GOT3 (cell line): Measurements from ENCODE around the gene KLC4.
"Not testable (repeated sequence)": the region's sequence is repeated elsewhere in the genome, so short reads cannot be mapped to it uniquely, and the experiment has no call there.

Experiments used
- DNase-seq: peaks from one replicate; lab custom pipeline; 2025; ENCODE audit warnings: mixed read lengths; lab: John Stamatoyannopoulos, UW

Gene KLC4

GRCh38 chr6:43070028-43070632, 10.7 kb downstream of the KLC4 start:
- DNase-seq, result no peak

- no peak for DNase-seq
These were observed 15.6 kb downstream of the KLC4 start for GRCh38 chr6:43074847-43075669.

DNA sequence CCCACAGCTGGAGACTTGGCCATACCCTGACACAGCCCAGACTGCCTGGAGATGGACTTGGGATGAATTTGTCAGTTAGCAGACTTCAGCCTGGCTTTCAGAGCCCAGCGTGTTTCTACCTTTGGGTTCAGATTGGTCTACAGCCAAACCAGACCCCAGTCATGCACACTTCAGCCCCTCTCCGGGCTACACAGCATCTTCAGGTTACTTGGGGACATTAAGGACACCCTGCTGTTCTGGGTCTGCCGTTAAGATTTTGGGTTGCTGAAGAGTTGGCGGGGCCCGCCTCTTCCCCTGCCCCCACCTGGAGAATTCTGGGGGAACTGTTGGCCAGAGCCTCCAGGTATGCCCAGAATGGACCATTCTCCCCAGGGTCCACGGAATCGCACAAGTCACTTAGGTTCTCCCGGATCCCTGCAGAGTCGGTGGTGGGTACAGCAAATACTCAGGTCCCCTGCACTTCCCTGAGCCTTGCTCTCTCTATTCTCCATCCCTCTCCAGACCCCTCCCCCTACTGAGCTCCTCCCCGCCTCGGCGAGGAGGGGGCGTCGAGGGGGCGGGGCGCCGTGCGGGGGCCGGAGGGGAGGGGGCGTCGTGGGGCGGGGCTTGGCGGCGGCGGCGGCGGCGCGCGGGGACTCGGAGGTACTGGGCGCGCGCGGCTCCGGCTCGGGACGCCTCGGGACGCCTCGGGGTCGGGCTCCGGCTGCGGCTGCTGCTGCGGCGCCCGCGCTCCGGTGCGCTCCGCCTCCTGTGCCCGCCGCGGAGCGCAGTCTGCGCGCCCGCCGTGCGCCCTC, 16.4 kb downstream of the KLC4 start, which contains the start of gene PTK7:
PTK7 (plus strand) TSS at position 645 of the 794 bp plus-strand sequence. CDS start 175 bp downstream, outside the sequence.
- DNase-seq, result no peak

DNA sequence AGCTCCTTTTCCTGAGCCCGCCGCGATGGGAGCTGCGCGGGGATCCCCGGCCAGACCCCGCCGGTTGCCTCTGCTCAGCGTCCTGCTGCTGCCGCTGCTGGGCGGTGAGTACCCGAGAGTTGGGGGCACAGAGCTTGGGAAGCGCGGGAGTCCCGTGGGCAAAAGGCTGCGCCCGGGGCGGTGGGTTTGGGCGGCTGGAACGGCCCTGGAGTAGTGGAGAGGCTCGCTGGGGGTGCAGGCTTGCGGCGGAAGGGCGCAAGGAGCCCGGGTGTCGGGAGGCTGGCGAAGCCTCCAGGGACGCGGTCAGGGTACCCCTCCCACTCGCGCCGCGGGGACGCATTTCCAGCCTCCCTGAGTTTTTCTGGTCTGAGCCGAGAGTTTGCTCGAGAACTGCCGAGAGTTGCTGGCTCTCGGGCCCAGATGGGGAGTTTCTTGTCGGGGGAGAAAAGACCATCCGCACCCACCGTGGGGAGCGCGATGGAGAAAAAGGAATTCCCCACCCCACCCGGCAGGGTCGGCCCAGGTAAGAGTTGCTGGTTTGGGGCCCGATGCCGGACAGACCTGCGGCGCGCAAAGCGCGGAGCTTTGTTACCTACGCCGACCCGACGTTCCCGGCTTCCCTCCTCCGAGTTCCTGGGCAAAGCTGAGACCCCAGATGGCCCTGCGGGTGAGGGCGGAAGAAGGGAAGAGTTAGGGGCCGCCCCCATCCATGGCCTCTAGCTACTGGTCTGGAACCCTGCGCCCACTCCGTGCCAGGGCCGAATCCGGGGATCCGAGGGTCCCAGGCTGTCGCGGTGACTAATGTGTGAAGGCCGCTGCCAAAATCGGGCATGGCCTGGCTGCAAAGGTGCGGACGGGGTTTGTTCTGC, 17.3 kb downstream of the KLC4 start:
- no peak for DNase-seq

- no peak for DNase-seq
These were observed 17.9 kb downstream of the KLC4 start for GRCh38 chr6:43077333-43077809.

- DNase-seq, result no peak
These were observed 18.6 kb downstream of the KLC4 start for GRCh38 chr6:43077981-43078511.

DNA sequence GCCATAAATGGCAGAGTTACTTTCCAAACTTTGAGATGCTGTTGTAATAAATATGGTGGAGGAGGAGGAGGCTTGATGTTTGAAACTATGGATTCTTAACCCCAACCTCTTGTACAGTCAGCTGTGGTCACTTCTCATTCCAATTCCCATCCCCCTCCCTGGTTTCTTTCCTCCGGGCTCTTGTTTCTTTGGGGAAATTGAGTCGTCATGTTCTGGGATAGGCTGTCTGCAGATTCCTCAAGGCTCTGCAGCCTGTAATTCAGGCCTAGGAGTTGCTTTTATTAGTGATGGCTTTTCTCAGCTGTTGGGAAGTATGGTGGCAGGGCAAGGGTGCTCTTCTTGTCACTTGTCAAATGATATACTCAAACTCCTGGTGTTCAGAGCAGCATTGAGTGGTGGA, 19.3 kb downstream of the KLC4 start:
- DNase-seq, result no peak

DNA sequence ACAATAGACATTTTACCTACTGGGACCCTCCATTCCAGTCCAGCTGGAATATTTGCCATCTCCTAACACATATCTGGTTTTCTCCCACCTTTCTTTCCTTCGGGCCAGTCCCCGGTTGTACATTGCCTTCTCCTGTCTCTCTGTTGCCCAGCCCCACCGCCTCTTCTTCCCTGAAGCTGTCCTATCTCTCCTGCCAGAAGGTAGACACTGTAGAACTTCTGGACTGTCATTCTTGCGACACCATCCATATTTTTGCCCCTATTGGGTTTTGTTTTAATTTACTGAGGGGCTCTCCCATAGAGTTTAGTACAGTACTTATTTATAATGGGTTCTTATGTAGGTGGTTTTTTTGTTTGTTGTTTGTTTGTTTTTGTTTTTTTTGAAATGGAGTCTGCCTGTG, 21.6 kb downstream of the KLC4 start:
- DNase-seq, result no peak

DNA sequence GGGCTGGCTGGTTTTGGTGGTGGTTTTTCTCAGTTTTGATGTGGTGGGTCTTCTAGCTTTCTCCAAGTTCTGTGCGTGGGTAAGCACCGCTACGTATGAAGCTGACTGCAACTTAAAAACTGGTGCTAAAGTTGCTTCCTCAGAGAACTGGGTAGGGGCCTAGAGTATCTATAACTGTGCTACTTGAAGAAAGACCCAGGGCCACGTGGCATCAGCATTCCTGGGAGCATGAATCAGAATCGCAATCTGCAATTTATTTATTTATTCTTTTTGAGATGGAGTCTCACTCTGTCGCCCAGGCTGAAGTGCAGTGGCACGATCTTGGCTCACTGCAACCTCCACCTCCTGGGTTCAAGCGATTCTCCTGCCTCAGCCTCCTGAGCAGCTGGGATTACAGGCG, 22.5 kb downstream of the KLC4 start:
- not testable (repeated sequence) for DNase-seq

- DNase-seq, result no peak
These were observed 23.6 kb downstream of the KLC4 start for GRCh38 chr6:43082806-43083655.

GRCh38 chr6:43086022-43086658, 26.7 kb downstream of the KLC4 start:
- DNase-seq, result no peak

GRCh38 chr6:43088654-43089056, 29.2 kb downstream of the KLC4 start:
- DNase-seq, result no peak

DNA sequence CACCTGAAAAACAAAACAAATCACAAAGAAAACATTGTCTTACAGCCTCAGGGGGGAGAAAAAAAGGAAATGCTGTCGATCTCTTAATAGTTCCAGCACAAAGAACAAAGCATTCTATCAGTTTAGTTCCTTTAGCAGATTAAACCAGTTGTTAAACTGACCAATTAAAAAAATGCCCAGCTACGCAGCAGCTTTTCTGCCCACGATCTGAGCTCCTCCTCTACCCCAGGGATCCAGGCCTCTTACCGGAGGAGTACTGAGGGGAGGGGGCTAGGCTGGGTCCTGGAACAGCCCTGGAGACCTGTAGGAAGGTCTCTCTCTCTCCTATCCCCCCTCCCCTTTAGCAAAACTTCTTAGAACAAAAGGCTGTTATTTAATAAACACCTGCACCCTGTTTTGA, 30.0 kb downstream of the KLC4 start:
- no peak for DNase-seq

DNA sequence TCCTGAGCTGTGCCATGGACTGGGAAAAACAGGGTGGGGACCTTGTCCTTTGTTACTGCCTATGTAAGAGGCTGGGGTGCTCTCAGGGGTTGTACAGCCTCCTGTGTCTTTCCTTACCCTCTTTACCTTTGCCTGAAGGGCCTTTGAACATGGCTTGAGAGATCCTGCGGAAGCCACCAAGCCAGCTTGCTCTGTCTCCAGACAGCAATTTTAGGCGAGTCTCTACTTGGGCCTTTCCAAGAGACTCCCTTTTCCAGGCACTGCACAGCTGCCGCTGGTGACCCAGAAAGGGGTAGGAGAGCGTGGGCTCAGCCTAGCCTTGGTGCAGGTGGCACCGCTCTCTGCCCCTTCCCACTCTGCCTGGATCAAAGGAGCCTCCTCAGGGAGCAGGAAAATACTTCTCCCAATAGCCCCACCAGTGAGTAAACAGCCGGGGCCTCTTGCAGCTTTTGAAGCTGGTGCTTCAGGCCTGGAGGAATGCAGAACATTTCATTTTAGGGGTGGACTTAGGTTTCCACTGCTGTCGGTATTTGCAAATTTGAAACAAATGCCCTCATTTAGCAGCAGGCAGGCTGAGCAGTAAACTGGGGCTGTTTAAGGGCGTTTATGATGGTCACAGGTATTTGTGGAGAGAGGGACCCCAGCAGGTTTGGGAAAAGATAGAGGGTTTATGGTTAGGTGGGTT, 30.6 kb downstream of the KLC4 start:
- DNase-seq, result no peak

DNA sequence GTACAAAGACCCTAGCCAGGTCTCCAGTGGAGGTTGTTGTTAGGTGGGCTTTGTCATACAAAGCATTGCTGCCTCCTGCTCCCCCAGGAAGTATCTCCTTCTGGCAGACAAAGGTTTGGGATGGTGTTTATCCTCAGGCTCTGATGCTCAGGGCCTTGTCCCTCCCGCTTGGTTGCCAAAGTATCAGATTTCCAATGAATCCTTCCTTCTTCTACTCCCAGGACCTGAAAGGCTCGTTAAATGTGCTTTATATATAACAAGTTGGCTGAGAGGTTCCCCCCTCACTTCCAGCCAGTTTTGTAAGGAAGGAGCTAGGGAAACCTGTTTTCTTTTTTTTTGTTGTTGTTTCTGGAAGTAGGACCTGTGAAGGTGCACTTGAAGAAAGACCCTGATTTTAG, 31.1 kb downstream of the KLC4 start:
- no peak for DNase-seq

- no peak for DNase-seq
These were observed 31.6 kb downstream of the KLC4 start for GRCh38 chr6:43091020-43091419.

DNA sequence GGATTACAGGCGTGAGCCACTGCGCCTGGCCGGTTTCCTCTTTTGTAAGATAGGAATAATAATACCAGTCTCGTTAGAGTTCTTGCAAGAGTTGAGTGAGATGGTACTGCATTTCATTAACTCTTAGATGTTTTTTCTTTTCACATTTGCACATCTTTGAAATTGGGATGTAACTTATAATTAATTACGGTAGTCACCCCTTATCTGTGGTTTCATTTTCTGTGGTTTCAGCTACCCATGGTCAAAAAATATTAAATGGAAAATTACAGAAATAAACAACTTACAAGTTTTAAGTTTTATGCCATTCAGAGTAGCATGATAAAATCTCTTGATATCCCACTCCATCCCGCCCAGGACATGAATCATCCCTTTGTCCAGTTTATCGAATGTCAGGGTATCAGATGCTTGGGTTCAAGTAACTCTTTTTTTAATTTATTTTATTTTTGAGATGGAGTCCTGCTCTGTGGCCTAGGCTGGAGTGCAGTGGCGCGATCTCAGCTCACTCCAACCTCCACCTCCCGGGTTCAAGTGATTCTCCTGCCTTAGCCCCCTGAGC, 32.1 kb downstream of the KLC4 start:
- no peak for DNase-seq

DNA sequence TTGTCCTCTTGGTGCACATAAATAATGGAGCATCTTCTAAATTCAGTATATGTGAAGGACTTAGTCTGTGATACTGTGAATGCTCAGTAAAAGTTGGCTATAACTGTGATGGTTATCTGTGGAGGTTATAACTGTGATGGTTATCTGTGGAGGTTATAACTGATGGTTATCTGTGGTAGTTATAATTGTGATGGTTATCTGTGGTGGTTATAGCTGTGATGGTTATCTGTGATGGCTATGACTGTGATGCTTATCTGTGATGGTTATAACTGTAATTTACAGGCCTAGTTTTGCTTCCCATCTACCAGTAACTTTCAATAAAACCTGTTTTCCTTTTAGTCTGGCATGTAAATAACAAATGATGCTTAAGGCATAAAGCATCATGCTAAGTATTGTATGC, 33.2 kb downstream of the KLC4 start:
- no peak for DNase-seq
